Activated effector memory CD4-positive, alpha-beta T cell treated with Interleukin-2 at 50 U/mL for 16 hours (primary cell): Measurements from ENCODE around the gene IL4R.

Source experiments
- DNase-seq: peaks from one replicate; pipeline ENCODE4 v3.0.0-alpha.2; 2020

The IL4R gene

GRCh38 chr16:27289669-27290068, 24.1 kb upstream of the IL4R start:
- DNase-seq = no peak

DNA sequence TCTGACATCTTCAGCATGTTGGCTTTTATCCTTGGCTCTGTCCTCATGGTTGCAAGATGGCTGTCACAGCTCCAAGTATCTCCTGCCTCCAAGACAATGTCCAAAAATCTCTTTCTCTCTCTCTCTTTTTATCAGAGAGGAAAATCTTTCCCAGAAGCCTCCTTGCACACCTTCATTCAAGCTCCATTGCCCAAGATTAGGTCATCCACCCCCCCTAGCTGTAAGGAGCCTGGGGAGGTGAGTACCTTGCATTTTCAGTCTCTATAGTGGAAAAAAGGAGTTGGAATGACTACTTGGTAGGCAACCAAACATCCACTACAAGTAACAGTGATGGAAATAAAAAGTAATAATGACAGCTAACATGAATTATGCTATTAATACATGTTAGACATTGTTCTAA, 23.2 kb upstream of the IL4R start:
- no peak for DNase-seq

DNA sequence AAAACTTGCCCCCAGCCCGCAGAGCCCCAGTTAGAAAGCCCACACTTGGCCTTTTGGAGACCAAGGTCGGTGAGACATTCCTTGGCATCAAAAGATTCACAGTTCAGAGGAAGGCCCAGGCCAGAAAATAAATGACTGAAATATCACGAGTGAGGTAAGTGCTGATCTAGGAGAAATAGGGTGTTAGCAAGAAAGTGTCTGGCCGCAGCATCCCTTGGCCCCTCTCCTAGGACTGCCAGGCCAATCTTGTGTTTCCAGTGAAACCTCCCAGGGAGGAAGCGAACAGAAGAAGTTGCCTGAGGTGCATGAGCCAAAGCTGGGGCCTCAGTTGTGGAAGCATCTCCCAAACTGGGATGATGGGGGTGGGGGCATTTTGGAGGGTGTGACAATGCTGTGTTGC, 22.7 kb upstream of the IL4R start:
- no peak for DNase-seq

DNA sequence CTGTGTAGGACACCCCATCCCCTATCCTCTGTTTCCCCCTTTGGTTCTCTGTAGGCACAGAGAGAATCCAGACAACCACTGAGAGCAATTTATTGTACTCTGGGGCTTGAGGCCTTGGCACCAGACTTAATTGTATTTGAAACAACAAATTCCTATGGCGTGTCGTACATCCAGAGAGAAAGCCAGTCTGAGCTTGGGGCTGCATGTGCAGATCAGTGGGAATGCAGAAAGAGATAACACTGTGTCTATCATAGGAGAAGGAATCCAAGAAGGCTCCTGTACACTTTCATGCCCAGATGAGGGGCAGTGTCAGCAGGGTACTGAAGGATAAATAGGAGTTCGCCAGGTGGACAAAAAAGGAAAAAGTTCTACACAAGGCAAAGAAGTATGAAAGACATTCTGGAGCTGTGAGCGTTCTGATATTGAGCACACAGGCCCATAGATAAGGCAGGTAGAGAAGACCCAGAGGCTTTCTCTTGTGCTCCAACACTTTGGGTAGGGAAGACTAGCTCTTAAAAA, 22.0 kb upstream of the IL4R start:
- no peak for DNase-seq

DNA sequence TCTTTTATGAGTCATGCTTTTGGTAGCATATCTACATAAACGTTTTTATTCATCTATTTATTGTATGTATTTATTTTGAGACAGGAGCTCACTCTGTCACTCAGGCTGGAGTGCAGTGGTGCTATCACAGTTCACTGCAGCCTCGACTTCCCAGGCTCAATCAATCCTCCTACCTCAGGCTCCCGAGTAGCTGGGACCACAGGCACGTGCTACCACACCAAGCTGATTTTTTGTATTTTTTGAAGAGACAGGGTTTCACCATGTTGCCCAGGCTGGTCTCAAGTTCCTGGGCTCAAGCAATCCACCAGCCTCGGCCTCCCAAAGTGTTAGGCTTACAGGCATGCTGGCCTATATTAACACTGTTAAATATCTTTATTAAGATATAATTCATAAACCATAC, 20.4 kb upstream of the IL4R start:
- DNase-seq = no peak

DNA sequence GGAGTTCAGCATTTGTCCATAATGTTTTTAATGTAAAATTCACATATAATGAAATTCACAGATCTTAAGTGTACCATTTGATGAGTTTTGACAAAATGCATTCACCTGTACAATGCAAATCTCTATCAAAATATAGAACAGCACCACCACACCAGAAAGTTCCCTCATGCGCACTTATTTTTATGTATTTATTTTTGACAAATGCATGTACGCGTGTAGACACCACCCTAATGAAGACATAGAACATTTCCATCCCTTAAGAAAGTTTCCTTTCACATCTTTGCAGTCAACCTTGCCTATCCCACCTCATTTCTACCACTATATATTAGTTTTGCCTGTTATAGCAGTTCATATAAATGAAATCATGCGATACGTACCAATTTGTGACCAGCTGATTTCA, 15.6 kb upstream of the IL4R start:
- DNase-seq = no peak

GRCh38 chr16:27301236-27301861, 12.4 kb upstream of the IL4R start:
- no peak for DNase-seq

GRCh38 chr16:27302126-27302525, 11.6 kb upstream of the IL4R start:
- DNase-seq = no peak

DNA sequence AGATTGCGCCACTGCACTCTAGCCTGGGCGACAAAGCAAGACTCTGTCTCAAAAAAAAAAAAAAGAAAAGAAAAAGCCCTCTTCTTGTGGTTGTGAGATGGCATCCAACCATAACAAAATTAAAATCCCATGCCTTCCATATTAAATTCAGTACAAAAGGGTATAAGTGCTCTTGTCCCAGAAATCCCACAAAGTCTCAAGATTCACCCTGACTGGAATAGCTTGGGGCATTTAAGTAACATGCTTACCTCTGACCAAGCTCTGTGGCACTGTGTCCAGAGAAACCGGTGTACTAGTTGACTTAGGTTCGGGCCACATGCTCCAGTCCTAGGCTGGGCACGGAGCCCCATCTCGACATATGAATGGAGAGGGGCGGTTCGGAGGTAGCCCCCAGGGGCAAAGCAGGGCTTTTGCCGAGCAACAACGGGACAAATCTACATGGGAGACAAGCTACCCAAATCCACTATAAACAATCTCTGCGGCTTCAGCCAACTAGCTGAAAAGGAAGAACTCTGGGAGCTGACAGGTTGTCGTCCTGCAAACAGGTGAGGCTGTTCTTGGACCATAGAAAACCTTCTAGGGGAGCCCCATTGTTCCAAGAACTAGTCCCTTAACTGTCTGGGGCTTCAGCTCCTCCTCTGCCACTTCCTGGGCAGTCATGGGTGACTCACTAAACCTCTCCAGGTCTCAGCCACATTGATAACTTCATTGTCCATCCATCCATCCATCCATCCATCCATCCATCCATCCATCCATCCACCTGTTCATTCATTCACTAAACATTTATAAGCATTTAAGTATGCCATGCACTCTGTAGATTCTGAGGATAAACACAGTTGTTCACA, 10.3 kb upstream of the IL4R start:
- DNase-seq = no peak

DNA sequence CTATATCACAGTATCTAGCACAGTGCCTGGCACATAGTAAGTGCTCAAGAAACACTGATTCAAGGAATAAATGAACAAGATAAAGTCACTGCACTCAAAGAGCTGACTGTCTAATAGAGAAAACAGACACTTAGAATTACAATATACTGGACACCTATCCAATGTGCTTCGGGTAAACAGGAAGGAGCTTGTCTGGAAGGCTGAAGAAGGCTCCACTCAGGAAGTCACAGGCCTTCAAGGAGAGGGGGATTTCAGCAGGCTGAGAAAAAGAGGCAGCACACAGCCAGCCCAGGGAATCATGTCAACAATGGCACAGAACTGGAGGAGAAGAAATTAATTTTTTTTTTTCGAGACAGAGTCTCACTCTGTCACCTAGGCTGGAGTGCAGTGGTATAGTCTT, 9.7 kb upstream of the IL4R start:
- DNase-seq = no peak

DNA sequence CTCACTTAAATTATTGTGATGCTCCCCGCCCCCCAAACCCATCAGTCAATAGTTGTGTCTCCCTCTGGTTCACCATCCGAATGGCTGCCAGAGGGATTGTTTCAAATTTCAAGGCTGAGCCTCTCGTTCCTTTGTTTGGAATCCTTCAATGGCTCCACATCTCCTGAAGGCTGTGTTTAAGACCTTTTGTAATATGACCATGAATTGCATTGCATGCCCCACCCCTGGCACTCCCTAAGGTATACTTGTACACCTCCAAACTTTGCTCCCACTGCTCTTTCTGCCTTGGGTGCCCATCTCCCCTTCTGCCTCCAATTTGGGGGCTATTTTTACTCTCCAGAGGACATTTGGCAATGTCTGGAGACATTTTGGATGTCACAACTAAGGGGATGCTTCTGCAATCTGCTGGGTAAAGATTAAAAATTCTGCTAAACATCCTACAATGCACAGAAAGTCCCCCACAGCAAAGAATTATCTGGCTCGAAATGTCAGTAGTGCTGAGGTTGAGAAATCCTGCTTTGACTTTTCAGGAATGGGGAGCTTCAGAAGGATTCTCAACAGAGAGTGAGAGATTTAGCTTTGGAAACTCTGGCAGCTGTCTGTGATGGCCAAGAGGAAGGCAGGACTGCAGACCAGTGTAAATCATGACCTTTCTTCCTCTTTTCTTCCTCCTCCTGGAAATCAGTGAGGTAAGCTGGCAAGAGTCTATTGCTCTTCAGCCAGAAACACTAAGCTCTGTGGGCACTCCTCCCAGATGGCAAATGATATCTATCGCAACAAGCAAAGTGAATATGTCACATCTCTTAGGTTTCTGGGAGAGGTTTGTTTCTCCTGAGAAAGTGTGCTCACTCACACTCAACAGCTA, 8.7 kb upstream of the IL4R start:
- DNase-seq = no peak

GRCh38 chr16:27305839-27306442, 7.8 kb upstream of the IL4R start:
- DNase-seq = no peak

- no peak for DNase-seq
These were observed 5.0 kb upstream of the IL4R start for GRCh38 chr16:27308792-27309191.

- DNase-seq = no peak
These were observed 3.0 kb upstream of the IL4R start for GRCh38 chr16:27310576-27311447.

GRCh38 chr16:27311448-27311830, 2.3 kb upstream of the IL4R start:
- no peak for DNase-seq

- DNase-seq = no peak
These were observed 1.9 kb upstream of the IL4R start for GRCh38 chr16:27311897-27312303.

DNA sequence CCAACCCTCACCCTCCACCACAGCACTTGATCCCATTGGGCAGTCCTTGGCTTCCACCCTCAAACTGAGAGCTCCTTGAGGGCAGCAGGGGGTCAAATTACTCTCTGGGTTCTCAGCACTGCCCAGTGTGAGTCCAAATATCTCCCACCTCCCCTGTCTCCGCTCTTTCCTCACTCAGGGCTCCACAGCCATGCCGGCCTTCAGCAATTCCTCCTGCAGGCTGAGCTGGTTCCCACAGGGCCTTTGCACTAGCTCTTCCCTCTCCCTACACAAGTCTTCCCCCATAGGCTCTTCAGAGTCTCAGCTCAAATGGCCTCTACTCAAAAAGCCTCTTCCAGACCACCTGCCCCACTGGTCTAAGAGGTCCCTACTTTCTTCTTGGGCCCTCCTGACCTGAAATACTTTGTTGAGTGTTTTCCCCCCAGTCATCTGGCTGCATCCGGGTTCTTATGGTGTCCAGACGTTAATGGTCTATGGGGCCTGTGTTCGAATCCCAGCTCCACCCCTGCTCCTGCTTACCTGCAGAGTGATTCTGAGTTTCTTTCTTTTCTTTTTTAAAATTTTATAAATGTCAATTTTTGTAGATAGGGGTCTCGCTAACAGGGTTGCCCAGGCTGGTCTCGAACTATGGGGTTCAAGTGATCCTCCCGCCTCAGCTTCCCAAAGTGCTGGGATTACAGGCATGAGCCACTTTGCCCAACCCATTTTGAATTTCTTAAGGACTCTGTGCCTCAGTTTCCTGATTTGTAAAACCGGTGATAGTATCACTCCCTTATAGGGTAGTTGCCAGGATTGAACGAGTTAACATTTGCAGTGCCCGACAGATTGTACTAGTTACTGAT, 973 bp upstream of the IL4R start:
- no peak for DNase-seq

DNA sequence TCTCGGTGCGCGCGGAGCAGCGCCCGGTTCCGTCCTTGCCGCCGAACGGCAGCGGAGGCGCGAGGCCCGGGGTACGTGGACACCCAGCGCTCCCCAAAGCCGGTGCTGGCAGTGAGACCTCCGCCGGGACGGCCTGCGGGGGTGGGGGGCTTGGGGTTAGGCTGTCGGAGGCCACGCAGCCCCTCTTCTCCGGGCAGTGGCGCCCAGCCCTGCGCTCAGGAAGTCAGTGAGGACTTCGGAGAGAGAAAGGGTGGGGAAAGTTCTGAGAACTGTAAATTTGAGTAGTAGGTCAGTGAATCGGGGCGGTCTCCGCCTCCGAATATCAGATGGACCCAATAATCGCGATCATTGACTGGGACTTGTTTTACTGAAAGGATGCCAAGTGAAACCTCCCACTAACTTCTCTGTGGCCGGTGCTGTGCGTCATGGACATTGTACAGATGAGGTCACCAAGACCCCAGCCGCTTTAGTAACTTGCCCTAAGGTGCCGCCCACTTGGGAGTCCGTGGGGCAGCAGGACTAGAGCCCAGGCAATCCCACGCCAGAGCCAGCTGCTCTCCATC, 468 bp downstream of the IL4R start:
- peak; percentile 26 for DNase-seq

- DNase-seq = no peak
These were observed 1.2 kb downstream of the IL4R start for GRCh38 chr16:27314986-27315332.

DNA sequence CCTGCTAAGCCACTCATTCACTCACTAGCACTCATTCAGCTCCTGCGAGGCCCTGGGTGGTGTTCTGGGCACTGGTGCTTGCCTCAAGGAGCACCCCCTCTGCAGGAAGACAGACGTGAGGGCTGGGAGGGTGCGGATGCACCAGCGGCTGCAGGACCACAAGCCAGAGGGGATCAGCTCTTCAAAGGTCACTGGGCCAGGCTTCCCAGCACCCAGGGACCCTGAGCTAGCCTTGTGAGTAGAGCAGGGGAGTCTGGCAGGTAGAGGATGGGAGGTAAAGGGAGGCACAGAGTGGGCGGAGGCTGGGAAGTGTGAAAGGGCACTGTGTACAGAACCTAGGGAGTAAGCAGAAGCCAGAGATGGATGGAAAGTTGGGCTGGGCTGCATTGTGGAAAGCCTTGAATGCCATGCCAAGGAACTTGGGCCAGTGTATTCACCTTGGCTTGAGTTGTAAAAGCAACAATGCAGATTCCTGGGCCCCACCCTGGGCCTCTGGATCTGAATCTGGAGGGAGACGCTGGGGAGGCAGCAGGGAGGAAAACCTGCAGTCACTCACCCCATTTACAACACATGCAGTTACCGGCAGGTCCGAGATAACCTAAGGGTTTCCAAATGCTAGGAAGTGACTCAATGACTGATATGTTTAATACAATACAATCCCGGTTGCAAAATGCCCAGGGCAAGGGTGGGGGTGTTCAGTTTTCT, 1.7 kb downstream of the IL4R start:
- DNase-seq = peak; percentile 43
